GM19395 (cell line): ENCODE results near the gene CCDC51.

Experiments used
- ATAC-seq: cut with Tn5 transposase; IDR thresholded peaks from one replicate; pipeline ENCODE4 v1.9.1; 2021; ENCODE audit warnings: mild to moderate bottlenecking, moderate library complexity; ENCODE audit not compliant: unreplicated experiment

Gene CCDC51

DNA sequence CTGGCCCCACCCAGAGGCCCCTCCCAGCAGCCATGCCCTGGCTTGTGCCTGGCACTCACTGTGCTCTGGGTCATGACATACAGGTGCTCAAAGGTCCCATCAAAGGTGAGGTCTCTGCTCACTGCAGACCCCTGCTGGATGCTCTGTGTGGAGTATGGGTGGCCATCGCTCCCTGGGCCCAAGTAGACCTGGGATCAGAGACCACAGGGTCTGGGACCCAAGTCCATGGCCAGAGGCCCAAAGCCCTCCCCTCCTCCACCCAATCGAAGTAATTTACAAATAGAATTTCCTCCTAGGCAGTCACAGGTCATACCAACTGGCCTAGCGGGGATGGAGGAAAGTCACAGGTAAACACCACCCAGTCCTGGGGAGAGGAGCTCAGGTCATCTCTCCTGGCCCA is 17.6 kb downstream of the CCDC51 start:
- ATAC-seq: no peak

DNA sequence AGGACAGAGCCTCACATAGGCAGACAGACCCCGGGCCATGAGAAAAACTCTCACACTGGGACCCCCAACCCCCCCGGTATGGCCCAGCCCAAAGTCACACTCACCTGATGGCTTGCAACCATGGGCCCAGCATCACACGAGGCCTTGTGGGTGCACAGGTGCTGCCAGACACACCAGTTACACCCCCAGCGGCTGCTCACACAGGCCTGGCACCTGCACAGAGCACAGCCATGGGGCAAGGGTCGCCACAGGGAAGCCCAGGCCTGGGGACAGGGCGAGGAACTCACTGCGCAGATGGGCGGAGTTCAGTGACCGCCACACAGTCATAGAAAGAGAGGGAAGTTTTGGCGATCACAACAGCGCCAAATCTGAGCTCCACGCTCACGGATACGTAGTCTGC is 19.4 kb downstream of the CCDC51 start:
- ATAC-seq: no peak

DNA sequence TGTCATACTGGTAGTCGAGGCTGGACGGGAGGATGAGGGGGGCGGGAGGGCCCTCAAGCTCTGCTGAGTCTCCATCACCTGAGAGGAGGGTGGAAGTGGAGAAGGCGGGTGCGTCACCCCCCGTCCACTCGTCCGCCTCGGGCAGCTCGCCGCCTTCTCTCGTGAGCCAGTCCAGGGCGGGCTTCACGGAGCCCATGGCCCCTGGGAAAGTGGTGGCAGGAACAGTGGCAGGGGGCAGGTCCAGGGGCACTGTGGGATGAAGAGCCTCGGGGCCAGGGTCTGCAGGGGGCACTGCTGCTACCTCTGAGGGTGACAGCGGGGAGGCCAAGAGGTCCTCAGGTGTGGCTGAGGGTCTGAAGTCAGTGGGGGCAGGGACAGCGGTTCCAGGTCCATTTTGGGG is 20.3 kb downstream of the CCDC51 start:
- ATAC-seq: no peak

DNA sequence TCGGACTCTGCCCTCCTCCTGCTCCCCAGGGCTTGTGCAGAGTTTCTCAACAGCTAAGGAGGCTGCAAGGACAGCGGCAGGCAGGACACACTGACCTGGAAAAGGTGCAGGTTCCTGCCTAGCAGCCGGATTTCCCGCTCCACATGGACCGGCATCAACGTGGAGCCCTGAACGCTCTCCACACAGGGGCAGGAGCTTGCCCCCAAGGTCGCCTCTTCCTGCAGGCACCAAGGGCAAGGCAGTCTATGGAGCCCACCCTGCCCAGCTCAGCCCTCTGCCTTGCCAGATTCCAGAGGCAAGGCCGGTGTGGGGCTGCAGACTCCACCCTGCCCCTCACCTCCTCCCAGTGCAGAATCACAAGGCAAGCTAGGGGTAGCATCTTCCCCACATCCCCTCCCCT is 20.8 kb downstream of the CCDC51 start:
- no peak for ATAC-seq

DNA sequence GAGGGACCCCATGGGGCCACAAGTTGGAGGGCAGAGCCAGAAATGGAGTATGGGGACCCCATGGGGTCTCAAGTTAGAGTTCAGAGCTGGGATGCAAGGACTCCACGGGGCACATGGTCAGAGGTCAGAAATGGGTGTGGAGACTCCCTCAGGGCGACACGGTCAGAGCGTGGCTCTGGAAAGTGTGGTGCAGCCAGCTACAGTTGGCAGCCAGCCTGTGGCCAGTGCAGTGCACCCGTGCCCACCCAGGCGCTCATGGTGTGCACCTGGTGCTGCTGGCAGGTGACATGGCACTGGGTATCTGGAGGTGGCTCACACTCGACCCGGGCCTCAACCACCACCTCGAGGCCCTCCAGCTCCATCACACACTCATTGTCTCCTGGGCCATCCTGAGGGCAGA is 21.3 kb downstream of the CCDC51 start:
- ATAC-seq: no peak

DNA sequence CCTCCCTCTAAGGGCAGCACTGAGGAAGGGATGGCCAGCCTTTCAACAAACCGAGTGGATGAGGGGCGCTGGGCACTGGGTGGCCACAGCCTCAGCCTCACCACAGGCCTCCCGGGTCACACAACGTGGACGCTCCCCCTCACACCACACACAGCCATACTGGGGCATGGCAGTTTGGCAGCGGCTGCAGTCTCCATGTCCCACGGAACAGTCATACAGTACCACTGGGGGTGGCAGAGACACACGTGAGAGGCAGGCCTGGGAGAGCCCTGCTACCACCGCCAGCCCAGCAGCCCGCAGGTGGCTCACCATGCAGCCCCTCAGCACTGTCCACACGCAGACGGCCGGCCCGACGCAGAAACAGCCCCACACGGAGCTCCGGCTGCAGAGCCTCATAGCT is 21.8 kb downstream of the CCDC51 start:
- no peak for ATAC-seq

DNA sequence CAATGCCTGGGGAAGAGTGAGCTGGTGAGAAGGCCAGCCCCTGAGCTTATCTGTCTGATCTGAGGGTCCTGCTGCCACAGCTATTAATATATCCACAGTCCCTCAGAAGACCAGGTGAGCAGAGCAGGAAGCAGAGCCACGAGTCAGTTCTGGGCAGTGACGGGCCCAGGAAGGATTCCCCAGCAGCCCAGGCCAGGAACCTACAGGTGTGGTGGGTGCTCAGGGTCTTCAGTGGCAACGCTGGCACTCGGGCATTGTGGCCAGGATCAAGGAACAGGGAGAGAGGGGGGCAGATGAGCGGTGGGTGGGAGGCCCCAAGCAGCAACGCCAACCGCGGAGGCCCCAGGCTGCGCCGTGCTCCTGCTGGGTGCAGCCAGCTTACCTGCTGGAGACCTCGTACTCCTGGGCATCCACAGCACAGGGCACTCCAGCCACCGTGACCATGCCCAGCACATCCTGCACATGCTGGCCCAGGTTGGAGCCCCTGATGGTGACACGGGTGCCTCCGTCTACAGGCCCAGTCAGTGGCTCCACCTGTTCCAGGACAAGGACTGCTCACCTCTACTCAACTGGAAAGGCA is 22.3 kb downstream of the CCDC51 start:
- ATAC-seq: no peak

DNA sequence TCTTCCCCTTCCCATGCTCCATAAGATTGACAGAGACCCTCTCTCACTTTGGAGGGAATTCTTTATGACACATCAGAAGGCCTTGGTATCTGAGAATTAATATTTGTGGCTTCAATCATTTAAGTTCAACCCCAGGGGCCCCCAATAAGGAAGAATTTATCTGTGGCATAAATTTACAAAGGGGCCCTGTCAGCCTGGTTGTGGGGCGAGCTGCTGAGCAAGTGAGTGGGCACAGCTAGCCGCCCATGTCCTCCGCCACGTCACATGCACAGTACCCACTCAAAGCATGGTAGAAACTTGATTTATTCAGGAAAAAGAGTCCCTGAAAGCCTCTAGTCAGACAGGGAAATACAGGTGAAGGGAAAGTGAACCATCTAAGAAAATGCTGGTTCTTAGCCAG is 23.4 kb downstream of the CCDC51 start:
- ATAC-seq: no peak

DNA sequence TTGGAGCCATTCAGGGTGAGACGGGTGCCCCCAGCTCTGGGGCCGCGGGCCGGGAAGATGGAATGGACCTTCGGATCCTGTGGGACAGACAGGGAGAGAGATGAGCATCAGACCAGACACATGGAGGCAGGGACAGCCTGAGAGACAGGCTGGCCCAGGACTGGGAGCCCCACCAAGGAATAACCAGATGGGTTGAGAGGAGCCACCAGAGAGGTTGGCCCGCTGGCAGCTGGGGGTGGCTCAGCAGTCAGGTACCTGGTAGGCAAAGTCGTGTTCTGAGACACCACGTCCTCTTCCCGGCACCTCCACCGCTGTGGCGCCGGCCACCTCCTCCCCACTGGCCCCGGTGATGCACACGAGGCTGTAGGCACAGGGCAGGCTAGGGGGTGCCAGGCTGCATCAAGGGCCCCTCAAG is 23.8 kb downstream of the CCDC51 start:
- no peak for ATAC-seq

DNA sequence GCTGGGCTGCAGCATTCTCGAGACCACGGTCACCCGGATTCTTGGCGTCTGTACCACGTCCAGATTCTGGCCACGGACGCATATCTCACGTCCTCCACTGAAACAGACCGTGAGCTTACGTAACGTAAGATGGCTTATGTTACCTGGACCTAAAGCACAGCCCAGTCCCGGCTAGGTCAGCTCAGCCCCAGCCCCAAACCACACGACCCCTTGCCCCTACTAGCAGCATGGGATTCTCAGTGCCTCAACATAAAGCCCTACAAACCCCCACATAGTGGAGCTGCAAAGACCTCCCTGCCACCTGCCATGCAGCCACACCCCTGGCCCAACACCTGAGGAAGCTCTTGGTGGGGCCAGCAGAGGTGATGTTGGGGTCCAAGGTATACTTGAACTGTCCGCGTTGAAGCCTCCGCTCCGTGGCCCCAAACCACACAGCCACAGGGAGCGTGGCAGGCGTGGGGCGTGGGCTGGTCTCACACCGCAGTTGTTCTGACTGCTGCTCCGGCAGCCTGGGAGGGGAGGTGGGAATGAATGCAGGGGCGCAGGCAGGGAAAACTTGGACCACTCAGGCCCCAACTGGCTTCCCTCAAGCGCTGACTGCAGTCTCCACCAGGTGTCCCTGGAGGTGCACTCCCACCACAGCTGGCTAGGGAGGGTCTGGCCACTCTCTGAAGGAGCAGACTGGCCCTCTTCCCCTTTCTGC is 24.5 kb downstream of the CCDC51 start:
- ATAC-seq: no peak

DNA sequence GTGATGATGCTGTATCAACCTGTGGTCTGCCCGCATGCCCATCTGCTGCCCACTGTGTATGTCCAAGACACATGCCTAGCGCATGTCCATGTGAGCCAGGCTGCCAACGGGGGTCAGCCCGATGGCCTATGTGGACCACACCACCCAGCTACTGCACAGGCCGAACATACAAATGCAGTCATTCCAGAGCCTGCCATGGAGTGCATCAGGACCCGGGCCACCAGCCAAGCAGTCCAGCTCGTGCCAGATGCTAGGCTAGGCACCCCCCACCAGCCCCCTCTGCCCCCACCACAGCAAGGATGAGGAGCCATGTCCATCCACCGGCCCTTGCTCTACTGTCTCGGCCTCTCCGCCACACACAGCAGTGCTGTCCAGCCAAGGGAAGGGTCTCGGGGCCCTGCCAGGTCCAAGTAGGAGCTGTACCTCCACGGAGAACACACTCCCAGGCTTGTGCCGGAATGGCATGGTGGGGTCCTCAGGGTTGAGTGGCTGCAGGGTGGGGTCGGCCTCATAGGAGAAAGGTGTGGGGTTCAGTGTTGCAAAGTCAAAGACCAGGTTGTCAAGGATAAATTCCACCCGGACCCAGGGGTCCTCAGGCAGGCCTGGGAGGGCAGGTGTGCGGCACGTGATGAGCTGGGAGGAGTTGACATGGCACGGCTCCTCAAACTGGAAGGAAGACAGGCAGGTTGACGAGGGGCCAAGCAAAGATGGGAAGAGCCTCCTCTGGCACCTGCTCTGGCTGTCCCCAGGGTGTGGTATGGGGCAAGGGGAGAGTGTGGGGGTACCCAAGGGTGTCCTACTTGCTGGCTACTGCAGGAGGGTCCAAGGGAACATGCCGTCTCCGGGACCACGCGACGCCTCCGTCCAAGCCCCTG is 25.3 kb downstream of the CCDC51 start:
- ATAC-seq: no peak

DNA sequence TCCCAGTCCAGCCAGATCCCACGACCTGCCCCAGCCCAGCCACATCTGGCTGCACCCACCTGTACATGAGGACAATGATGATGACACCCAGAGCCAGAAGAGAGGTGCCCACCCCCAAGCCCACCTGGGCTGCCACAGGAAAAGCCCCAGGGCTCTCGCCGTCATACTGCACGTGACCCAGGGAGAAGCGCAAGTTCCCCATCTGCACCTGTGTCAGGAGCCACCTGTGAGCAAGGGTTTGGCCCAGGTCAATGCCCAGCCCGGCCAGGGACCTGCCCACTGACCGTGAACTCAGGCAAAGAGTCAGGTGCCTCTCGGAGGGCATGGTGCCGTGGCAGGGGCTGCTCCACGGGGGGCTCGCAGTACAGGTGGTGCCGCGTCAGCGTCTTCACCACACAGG is 26.3 kb downstream of the CCDC51 start:
- no peak for ATAC-seq

DNA sequence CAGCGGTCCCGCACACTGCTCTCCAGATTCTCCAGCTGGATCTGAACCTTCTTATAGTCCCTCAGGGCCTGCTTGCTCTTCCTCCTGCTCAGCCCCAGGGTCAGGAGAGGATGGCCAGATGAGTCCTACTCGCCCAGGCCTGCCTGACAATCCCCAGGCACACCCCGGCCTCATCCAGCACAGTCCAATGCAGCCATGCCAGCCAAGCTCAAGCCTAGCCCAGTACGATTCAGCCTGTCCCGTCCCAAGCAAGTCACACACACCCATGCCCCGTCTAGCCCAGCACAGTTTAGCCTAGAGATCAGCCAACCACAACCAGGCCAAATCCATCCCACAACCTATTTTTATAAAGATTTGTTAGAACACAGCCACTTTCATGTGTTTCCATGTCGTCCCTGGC is 26.8 kb downstream of the CCDC51 start:
- no peak for ATAC-seq

DNA sequence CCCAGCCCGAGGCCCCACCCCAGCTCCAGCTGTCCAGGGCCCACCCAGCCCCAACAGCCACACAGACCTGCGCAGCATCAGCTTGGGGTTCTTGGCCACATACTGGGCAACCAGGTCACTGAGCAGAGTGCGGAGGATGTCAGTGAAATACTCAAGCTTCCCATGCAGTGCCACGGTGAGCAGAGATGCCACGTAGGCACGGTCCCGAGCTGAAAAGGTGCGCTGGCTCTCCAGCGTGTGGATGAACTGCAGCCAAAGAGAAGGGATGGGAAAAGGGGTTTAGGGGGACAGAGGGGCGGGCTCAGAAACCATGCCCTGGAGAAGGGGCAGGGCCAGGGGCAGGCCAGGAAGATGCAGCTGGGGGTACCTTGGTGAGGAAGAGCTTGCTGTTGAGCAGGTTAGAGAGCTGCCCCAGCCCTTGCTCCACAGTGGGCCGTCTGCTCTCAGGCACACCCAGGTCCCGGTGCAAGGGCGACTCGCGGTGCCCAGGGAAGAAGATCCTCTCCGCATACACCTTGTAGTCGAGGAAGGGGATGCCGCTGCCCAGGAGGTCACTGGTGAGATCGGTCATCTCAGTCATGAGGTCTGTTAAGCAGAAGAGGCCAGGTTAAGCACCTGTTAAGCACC is 27.4 kb downstream of the CCDC51 start:
- no peak for ATAC-seq

DNA sequence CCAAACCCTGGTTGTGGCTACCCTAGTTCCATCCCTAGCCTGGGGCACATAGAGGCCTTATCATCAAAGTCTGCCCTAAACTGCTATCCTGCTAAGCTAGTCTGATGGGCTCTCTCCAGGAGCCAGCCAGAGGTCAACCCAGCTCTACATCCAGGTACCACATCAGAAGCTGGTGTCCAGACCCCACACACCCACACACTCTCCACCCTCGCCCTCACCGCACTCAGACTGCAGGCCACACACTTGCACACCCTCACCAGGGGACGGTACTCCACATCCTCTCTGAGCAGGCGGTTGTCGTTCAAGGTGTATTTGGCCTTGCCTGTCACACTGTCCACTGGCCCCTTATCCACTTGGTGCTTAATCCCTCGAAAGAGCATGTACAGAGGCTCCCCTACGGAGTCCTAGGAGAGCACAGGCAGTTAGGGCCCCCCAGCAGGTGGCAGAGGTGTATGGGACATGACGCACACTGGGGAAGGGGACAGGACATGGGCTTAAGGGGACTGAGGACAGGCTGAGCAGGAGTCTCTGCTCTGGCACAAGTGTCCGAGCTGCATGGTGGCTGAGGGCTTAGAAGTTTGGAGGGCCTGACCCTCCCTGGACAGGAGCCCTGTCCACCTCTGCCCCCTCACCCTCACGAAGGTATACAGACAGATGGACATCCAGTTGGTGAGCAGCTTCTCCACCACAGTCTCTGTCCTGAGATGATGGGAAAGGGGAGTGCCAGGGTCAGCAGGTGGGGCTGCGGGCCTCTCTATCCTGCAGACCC is 28.1 kb downstream of the CCDC51 start:
- ATAC-seq: no peak

DNA sequence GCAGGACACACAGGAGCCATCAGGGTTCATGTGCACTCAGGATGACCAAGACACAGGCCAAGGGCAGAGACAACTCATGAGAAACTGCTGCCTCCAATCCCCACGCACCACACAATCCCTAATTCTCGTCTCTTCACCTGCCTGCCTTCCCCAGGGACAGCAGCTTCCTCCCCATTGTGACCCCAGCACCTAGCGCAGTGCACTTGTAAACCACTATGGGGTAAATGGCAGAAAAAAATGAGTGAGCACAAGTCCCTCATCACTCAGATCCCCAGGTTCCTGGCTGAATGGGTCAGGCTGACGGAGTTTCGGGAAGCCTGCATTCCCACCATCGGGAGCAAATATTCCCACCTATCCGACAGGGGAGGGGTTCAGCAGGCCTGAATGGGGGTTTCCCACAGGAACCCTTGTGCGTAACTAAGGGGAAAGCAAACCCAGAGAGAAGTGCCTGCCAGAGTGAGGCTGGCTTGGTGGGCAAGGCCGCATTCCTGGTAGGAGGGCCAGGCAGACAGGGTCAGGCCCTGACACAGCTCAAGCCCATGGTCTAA is 28.8 kb downstream of the CCDC51 start:
- no peak for ATAC-seq

DNA sequence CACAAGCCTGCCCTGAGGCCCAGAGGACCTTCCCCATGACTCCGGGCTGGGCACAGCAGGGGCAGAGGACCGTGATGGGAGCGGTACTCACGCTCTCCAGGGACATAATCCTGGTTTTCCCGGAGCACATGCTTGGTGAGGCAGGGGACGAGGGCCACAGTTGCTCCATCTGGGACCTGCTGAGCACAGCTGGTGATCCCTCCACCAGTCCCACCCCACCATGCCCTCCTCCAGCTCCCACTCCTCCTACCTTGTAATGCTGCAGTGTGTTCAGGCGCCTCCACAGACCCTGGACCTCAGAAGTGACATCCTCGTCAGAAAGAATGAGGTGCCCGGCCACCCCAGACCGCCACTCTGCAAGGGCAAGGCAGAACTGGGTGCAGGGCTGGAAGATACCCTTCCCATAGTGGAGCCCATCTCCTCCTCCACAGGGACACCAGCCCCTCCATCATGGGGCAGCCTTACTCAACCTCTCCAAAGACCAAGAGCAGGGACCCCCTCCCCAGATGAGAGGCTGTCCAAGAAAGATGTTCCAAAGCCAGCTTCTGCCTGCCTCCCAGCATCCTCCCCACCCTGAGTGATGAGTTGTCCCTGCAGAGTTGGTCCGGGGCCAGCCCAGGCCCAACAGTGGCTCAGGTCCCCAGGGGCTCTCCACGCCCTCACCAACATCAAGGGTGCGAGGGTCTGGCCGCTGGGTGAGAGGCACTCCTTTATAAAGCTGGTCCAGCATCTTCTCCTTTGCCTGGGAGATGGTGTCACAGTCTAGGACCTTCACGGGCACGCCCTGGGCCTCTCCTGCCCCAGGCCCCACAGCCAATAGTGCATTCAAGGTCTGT is 29.5 kb downstream of the CCDC51 start:
- ATAC-seq: no peak

DNA sequence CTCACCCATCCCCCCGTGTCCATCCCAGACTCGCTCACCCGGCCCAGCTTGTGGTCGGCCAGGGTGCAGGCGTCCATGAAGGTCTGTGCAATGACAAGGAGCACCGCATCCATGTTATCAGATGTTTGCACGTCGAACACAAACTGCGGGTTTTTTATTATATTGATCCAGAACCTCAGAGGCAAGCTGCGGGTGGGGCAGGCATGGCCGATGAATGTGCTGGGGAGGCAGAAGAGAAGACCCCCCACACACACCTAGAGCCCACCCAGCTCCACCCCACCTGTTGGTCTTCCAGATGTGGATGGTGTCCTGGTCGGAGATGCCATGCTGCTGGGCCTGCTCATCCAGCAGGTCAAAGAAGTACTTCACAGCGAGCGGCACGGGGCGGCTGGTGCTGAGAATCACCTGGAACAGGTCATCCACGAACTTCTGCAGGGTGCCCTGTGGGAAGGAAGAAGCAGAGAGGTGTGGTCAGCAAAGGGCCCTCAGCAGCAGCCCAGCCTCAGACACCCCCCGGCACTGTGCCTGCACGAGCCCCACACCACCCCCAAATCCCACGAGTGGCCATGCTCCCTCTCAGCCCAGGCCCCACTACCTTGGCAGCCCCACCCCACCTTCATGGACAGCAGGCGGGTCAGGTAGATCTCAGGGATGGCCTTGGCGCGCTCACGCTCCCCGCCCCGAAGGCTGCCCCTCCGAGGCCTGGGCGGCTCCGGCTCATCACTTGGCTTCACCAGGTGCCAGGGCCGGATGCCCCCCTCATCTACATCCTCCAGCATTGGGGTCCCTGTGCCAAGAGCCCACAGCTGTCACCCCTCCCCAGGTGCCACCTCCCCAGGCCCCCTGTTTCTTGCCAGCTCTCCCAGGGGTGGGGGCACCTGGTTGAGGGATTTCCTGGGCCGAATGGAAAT is 30.4 kb downstream of the CCDC51 start:
- no peak for ATAC-seq

DNA sequence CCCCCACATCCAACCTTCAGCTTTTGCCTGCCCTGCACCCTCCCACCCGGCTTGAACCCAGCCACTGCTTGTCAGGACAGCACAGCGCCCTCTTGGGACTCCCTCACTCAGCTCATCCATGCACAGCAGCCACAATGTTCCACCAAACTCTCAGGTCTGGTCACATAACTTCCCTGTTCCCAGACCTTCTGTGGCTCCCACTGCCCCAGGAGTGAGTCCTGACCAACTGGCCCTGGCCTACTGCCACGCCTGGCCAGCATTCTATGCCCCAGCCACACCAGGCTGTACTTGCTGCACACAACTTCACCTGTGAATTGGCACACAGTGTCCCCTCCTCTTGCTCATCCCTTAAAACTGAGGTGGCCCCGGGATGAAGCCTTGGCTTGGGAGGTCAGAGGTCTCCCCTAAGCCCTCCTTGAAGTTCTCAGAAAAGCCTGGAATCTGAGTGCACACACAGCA is 31.1 kb downstream of the CCDC51 start:
- ATAC-seq: no peak
